HEK293T (cell line): ENCODE measurements around the gene TBP.
"Not testable (repeated sequence)": the region's sequence is repeated elsewhere in the genome, so short reads cannot be mapped to it uniquely, and the experiment has no call there.

Source experiments
- ARNT ChIP-seq: fragments of 450-650 bp; IDR thresholded peaks from 2 replicates; pipeline ENCODE4 v1.6.1; 2017; ENCODE audit warnings: mild to moderate bottlenecking
- BHLHE40 ChIP-seq: fragments of 450-650 bp; IDR thresholded peaks from 2 replicates; pipeline ENCODE4 v1.6.1; 2016; ENCODE audit warnings: mild to moderate bottlenecking, moderate library complexity, borderline replicate concordance
- FOXK2 ChIP-seq: fragments of 450-650 bp; IDR thresholded peaks from 2 replicates; pipeline ENCODE4 v1.6.1; 2016; ENCODE audit warnings: mild to moderate bottlenecking
- FOXM1 ChIP-seq: fragments of 450-650 bp; IDR thresholded peaks from 2 replicates; pipeline ENCODE4 v1.6.1; 2017; ENCODE audit warnings: mild to moderate bottlenecking, borderline replicate concordance
- LEF1 ChIP-seq: fragments of 450-650 bp; IDR thresholded peaks from 2 replicates; pipeline ENCODE4 v1.6.1; 2017; ENCODE audit warnings: mild to moderate bottlenecking, borderline replicate concordance
- SP1 ChIP-seq: fragments of 450-650 bp; IDR thresholded peaks from 2 replicates; pipeline ENCODE4 v1.6.1; 2017
- SUZ12 ChIP-seq: fragments of 450-650 bp; IDR thresholded peaks from 2 replicates; pipeline ENCODE4 v1.6.1; 2016; ENCODE audit warnings: mild to moderate bottlenecking

- not testable (repeated sequence) for TF ChIP-seq SP1, SUZ12, FOXM1, BHLHE40, FOXK2, ARNT, LEF1
These were observed 45.1 kb upstream of the TBP start for GRCh38 chr6:170508892-170509722.
